ENCODE measurements around the gene CFAP298. TPM values are rescaled to one million over a fixed set of nuclear protein-coding genes. Genes with fewer than 3 reads are reported as not detected.
"Not testable (repeated sequence)": the region's sequence is repeated elsewhere in the genome, so short reads cannot be mapped to it uniquely, and the experiment has no call there.

CFAP298 gene
- total and polyA plus RNA-seq, 9 donors = 26.0 to 34.8 (median 31.1) TPM

- DNase-seq = peak; percentile 91
- Histone ChIP-seq H3K9me3 (replicated peaks; ENCODE audit: control insufficient read depth, low read depth, low read length) (peaks cover 2% of the 10 kb centered on the region), H3K4me1 (ENCODE audit: control insufficient read depth, insufficient read depth, low read length) (peaks cover 3% of the 10 kb centered on the region), H3K27me3 (ENCODE audit: control insufficient read depth, insufficient read depth, low read length) (peaks cover 13% of the 10 kb centered on the region), H3K27ac (ENCODE audit: low read length) (peak overlapping the region; percentile 86), H3K4me3 (ENCODE audit: low read length) (peak overlapping the region; percentile 56), H3K36me3 (ENCODE audit: control insufficient read depth, insufficient read depth, low read length) (no peaks in the 10 kb centered on the region)
- 2% methylated on average over 57 of the region's 61 CpGs for WGBS (ENCODE audit: insufficient coverage)
Measured at GRCh38 chr21:32569261-32570230, 42.6 kb downstream of the CFAP298 start.

- Histone ChIP-seq H3K27me3 (ENCODE audit: control insufficient read depth, insufficient read depth, low read length) (peaks cover 9% of the 10 kb centered on the region), H3K4me3 (ENCODE audit: low read length) (no peak overlapping the region), H3K4me1 (ENCODE audit: control insufficient read depth, insufficient read depth, low read length) (peaks cover 3% of the 10 kb centered on the region), H3K36me3 (ENCODE audit: control insufficient read depth, insufficient read depth, low read length) (no peaks in the 10 kb centered on the region), H3K27ac (ENCODE audit: low read length) (no peak overlapping the region), H3K9me3 (replicated peaks; ENCODE audit: control insufficient read depth, low read depth, low read length) (peaks cover 2% of the 10 kb centered on the region)
- WGBS (ENCODE audit: insufficient coverage) = 97% methylated on average over 6 of the region's 8 CpGs
- DNase-seq = no peak
Measured at GRCh38 chr21:32567626-32568025, 44.6 kb downstream of the CFAP298 start.

GRCh38 chr21:32566741-32567389, 45.3 kb downstream of the CFAP298 start:
- no peak for DNase-seq
- Histone ChIP-seq H3K4me3 (ENCODE audit: low read length) (no peak overlapping the region), H3K27ac (ENCODE audit: low read length) (no peak overlapping the region), H3K27me3 (ENCODE audit: control insufficient read depth, insufficient read depth, low read length) (peaks cover 5% of the 10 kb centered on the region), H3K9me3 (replicated peaks; ENCODE audit: control insufficient read depth, low read depth, low read length) (peaks cover 2% of the 10 kb centered on the region), H3K36me3 (ENCODE audit: control insufficient read depth, insufficient read depth, low read length) (no peaks in the 10 kb centered on the region), H3K4me1 (ENCODE audit: control insufficient read depth, insufficient read depth, low read length) (peaks cover 3% of the 10 kb centered on the region)
- WGBS (ENCODE audit: insufficient coverage) = 92% methylated on average over 3 of the region's 5 CpGs

GRCh38 chr21:32565856-32566465, 46.2 kb downstream of the CFAP298 start:
- peaks cover 5% of the 10 kb centered on the region for H3K27me3 ChIP-seq (ENCODE audit: control insufficient read depth, insufficient read depth, low read length)
- peaks cover 2% of the 10 kb centered on the region for H3K9me3 ChIP-seq (replicated peaks; ENCODE audit: control insufficient read depth, low read depth, low read length)
- 100% methylated on average over 1 of the region's 2 CpGs for WGBS (ENCODE audit: insufficient coverage)
- H3K4me3 ChIP-seq (ENCODE audit: low read length) = no peak overlapping the region
- no peaks in the 10 kb centered on the region for H3K36me3 ChIP-seq (ENCODE audit: control insufficient read depth, insufficient read depth, low read length)
- no peak overlapping the region for H3K27ac ChIP-seq (ENCODE audit: low read length)
- H3K4me1 ChIP-seq (ENCODE audit: control insufficient read depth, insufficient read depth, low read length) = peaks cover 3% of the 10 kb centered on the region
- DNase-seq = no peak

- H3K27me3 ChIP-seq (ENCODE audit: control insufficient read depth, insufficient read depth, low read length) = peaks cover 5% of the 10 kb centered on the region
- H3K36me3 ChIP-seq (ENCODE audit: control insufficient read depth, insufficient read depth, low read length) = no peaks in the 10 kb centered on the region
- no CpG with 5 or more reads among the region's 2 CpGs for WGBS (ENCODE audit: insufficient coverage)
- H3K9me3 ChIP-seq (replicated peaks; ENCODE audit: control insufficient read depth, low read depth, low read length) = peaks cover 2% of the 10 kb centered on the region
- no peak overlapping the region for H3K27ac ChIP-seq (ENCODE audit: low read length)
- no peak for DNase-seq
- no peak overlapping the region for H3K4me3 ChIP-seq (ENCODE audit: low read length)
- H3K4me1 ChIP-seq (ENCODE audit: control insufficient read depth, insufficient read depth, low read length) = no peaks in the 10 kb centered on the region
Measured at GRCh38 chr21:32562915-32563314, 49.3 kb downstream of the CFAP298 start.

GRCh38 chr21:32562426-32562825, 49.8 kb downstream of the CFAP298 start:
- no peaks in the 10 kb centered on the region for H3K27me3 ChIP-seq (ENCODE audit: control insufficient read depth, insufficient read depth, low read length)
- no peaks in the 10 kb centered on the region for H3K36me3 ChIP-seq (ENCODE audit: control insufficient read depth, insufficient read depth, low read length)
- H3K4me1 ChIP-seq (ENCODE audit: control insufficient read depth, insufficient read depth, low read length) = no peaks in the 10 kb centered on the region
- DNase-seq = peak; percentile 44
- WGBS (ENCODE audit: insufficient coverage) = 19% methylated on average over 4 of the region's 5 CpGs
- H3K27ac ChIP-seq (ENCODE audit: low read length) = no peak overlapping the region
- peaks cover 2% of the 10 kb centered on the region for H3K9me3 ChIP-seq (replicated peaks; ENCODE audit: control insufficient read depth, low read depth, low read length)
- H3K4me3 ChIP-seq (ENCODE audit: low read length) = no peak overlapping the region

GRCh38 chr21:32561476-32561875, 50.7 kb downstream of the CFAP298 start:
- H3K9me3 ChIP-seq (replicated peaks; ENCODE audit: control insufficient read depth, low read depth, low read length) = not testable (repeated sequence)

GRCh38 chr21:32560896-32561295, 51.3 kb downstream of the CFAP298 start:
- Histone ChIP-seq H3K36me3 (ENCODE audit: control insufficient read depth, insufficient read depth, low read length) (no peaks in the 10 kb centered on the region), H3K27me3 (ENCODE audit: control insufficient read depth, insufficient read depth, low read length) (no peaks in the 10 kb centered on the region), H3K27ac (ENCODE audit: low read length) (no peak overlapping the region), H3K4me1 (ENCODE audit: control insufficient read depth, insufficient read depth, low read length) (no peaks in the 10 kb centered on the region), H3K4me3 (ENCODE audit: low read length) (no peak overlapping the region), H3K9me3 (replicated peaks; ENCODE audit: control insufficient read depth, low read depth, low read length) (peaks cover 2% of the 10 kb centered on the region)
- no CpG with 5 or more reads among the region's 3 CpGs for WGBS (ENCODE audit: insufficient coverage)
- no peak for DNase-seq

More at GRCh38 chr21:32561476-32561875, 50.7 kb downstream of the CFAP298 start:
- H3K4me1 ChIP-seq (ENCODE audit: control insufficient read depth, insufficient read depth, low read length); H3K27ac ChIP-seq (ENCODE audit: low read length); H3K4me3 ChIP-seq (ENCODE audit: low read length); H3K36me3 ChIP-seq (ENCODE audit: control insufficient read depth, insufficient read depth, low read length); H3K27me3 ChIP-seq (ENCODE audit: control insufficient read depth, insufficient read depth, low read length); DNase-seq: not testable (repeated sequence)
- no CpG with 5 or more reads among the region's 1 CpG for WGBS (ENCODE audit: insufficient coverage)

GRCh38 chr21:32559006-32559610, 53.1 kb downstream of the CFAP298 start:
- WGBS (ENCODE audit: insufficient coverage) = 90% methylated on average over 2 of the region's 6 CpGs
- no peaks in the 10 kb centered on the region for H3K27me3 ChIP-seq (ENCODE audit: control insufficient read depth, insufficient read depth, low read length)
- no peaks in the 10 kb centered on the region for H3K4me1 ChIP-seq (ENCODE audit: control insufficient read depth, insufficient read depth, low read length)
- no peaks in the 10 kb centered on the region for H3K36me3 ChIP-seq (ENCODE audit: control insufficient read depth, insufficient read depth, low read length)
- H3K4me3 ChIP-seq (ENCODE audit: low read length) = no peak overlapping the region
- H3K27ac ChIP-seq (ENCODE audit: low read length) = no peak overlapping the region
- H3K9me3 ChIP-seq (replicated peaks; ENCODE audit: control insufficient read depth, low read depth, low read length) = no peaks in the 10 kb centered on the region
- no peak for DNase-seq

GRCh38 chr21:32558106-32558505, 54.1 kb downstream of the CFAP298 start:
- WGBS (ENCODE audit: insufficient coverage) = 67% methylated on average over 1 of the region's 3 CpGs
- Histone ChIP-seq H3K4me3 (ENCODE audit: low read length) (no peak overlapping the region), H3K27ac (ENCODE audit: low read length) (no peak overlapping the region), H3K36me3 (ENCODE audit: control insufficient read depth, insufficient read depth, low read length) (no peaks in the 10 kb centered on the region), H3K9me3 (replicated peaks; ENCODE audit: control insufficient read depth, low read depth, low read length) (no peaks in the 10 kb centered on the region), H3K4me1 (ENCODE audit: control insufficient read depth, insufficient read depth, low read length) (no peaks in the 10 kb centered on the region), H3K27me3 (ENCODE audit: control insufficient read depth, insufficient read depth, low read length) (no peaks in the 10 kb centered on the region)
- no peak for DNase-seq

Measured in muscle of leg (tissue), 11 donors.